ENCODE results near the gene CDKN2B-AS1. TPM values are rescaled to one million over a fixed set of nuclear protein-coding genes. Genes with fewer than 3 reads are reported as not detected.

The CDKN2B-AS1 gene
- total and polyA plus RNA-seq, 2 of the 13 experiments (the other 11 are each of a cell fraction or from before 2014, with no cell fraction given) = 0.64 to 2.3 TPM

GRCh38 chr9:22008717-22009505 lies 14.3 kb downstream of the CDKN2B-AS1 start, which contains the start of gene CDKN2B (continued):
- TF ChIP-seq ZBTB46 (CRISPR knock-in tag; IDR thresholded peaks at IDR 0.05; ENCODE audit: borderline replicate concordance) (no peak), ZNF350 (CRISPR knock-in tag; IDR thresholded peaks at IDR 0.05; ENCODE audit: borderline replicate concordance, low read depth) (peak; percentile 56; the same call in 1 of the 2 replicates), ZGPAT (CRISPR knock-in tag; IDR thresholded peaks at IDR 0.05) (peak; percentile 60; the same call in 1 of the 2 replicates), ZNF784 (CRISPR knock-in tag; IDR thresholded peaks at IDR 0.05; ENCODE audit: borderline replicate concordance) (peak; percentile 83; the same call in 1 of the 2 replicates), NFE2 (CRISPR knock-in tag; IDR thresholded peaks at IDR 0.05) (no peak), MAX (IDR thresholded peaks at IDR 0.05) (peak; percentile 29), KDM2A (CRISPR knock-in tag; IDR thresholded peaks at IDR 0.05; ENCODE audit: borderline replicate concordance, low read depth) (peak; percentile 92), ZNF33B (CRISPR knock-in tag; IDR thresholded peaks at IDR 0.05) (0 out of 2 replicates have a peak, but pooled peaks have one; percentile 22), LCORL (IDR thresholded peaks at IDR 0.05) (no peak), LCORL (CRISPR knock-in tag; IDR thresholded peaks at IDR 0.05) (peak; percentile 30; the same call in 1 of the 2 replicates), POLR2A (IDR thresholded peaks at IDR 0.05; ENCODE audit: insufficient read depth in 1 of 2, low read depth in 2 of 2, low read length in 2 of 2) (peak; percentile 67 to 71; a peak in 2 of 4 replicates), ZNF878 (CRISPR knock-in tag; IDR thresholded peaks at IDR 0.05) (0 out of 2 replicates have a peak, but pooled peaks have one; percentile 43), ZNF136 (CRISPR knock-in tag; IDR thresholded peaks at IDR 0.05; ENCODE audit: low read depth) (no peak), ZNF138 (CRISPR knock-in tag; IDR thresholded peaks at IDR 0.05; ENCODE audit: low read depth) (no peak), TMF1 (CRISPR knock-in tag; IDR thresholded peaks at IDR 0.05; ENCODE audit: low read depth) (no peak), ZNF496 (CRISPR knock-in tag; IDR thresholded peaks at IDR 0.05; ENCODE audit: insufficient replicate concordance) (no peak)
- TF ChIP-seq, protein P1, sequence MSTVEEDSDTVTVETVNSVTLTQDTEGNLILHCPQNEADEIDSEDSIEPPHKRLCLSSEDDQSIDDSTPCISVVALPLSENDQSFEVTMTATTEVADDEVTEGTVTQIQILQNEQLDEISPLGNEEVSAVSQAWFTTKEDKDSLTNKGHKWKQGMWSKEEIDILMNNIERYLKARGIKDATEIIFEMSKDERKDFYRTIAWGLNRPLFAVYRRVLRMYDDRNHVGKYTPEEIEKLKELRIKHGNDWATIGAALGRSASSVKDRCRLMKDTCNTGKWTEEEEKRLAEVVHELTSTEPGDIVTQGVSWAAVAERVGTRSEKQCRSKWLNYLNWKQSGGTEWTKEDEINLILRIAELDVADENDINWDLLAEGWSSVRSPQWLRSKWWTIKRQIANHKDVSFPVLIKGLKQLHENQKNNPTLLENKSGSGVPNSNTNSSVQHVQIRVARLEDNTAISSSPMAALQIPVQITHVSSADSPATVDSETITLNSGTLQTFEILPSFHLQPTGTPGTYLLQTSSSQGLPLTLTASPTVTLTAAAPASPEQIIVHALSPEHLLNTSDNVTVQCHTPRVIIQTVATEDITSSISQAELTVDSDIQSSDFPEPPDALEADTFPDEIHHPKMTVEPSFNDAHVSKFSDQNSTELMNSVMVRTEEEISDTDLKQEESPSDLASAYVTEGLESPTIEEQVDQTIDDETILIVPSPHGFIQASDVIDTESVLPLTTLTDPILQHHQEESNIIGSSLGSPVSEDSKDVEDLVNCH (CRISPR knock-in tag; IDR thresholded peaks at IDR 0.05) = no peak
- TF ChIP-seq, protein P2, sequence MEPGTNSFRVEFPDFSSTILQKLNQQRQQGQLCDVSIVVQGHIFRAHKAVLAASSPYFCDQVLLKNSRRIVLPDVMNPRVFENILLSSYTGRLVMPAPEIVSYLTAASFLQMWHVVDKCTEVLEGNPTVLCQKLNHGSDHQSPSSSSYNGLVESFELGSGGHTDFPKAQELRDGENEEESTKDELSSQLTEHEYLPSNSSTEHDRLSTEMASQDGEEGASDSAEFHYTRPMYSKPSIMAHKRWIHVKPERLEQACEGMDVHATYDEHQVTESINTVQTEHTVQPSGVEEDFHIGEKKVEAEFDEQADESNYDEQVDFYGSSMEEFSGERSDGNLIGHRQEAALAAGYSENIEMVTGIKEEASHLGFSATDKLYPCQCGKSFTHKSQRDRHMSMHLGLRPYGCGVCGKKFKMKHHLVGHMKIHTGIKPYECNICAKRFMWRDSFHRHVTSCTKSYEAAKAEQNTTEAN (CRISPR knock-in tag; conservative IDR thresholded peaks at IDR 0.05) = 0 out of 2 replicates have a peak, but pooled peaks have one; percentile 13

Data from HepG2 (cell line).